MM.1S (cell line): ENCODE results near the gene MRAP2.

Experiments used
- CTCF ChIP-seq: fragments of 300-600 bp; sonication (generic); IDR thresholded peaks from 2 replicates; pipeline ENCODE4 v1.5.1; 2016; ENCODE audit warnings: antibody characterized with exemption, low read length, mixed read lengths
- EZH2 ChIP-seq: fragments of 300-600 bp; sonication (generic); optimal IDR thresholded peaks from 2 replicates; pipeline ENCODE3; 2017; ENCODE audit warnings: low read depth, mild to moderate bottlenecking, antibody characterized with exemption, low read length, mixed read lengths
- EZH2phosphoT487 ChIP-seq: fragments of 300-600 bp; sonication (generic); IDR thresholded peaks from 2 replicates; pipeline ENCODE4 v1.6.1; 2018; ENCODE audit warnings: antibody characterized with exemption, low read length

GRCh38 chr6:84119277-84119676 lies 85.7 kb downstream of the MRAP2 start:
- TF ChIP-seq EZH2 (no peak), CTCF (no peak), EZH2phosphoT487 (no peak)
